T-helper 17 cell (primary cell): Measurements from ENCODE around the gene CTAGE8. TPM values are rescaled to one million over a fixed set of nuclear protein-coding genes. Genes with fewer than 3 reads are reported as not detected.
"Not testable (repeated sequence)": the region's sequence is repeated elsewhere in the genome, so short reads cannot be mapped to it uniquely, and the experiment has no call there.

Source experiments
- ATAC-seq: fragments of 150-1000 bp; cut with Tn5 transposase; 2 replicates; pipeline ENCODE4 v1.10.0; 2021; ENCODE audit warnings: mild to moderate bottlenecking, moderate library complexity
- DNase-seq, 3 donors: peaks; one replicate each; pipeline versions ENCODE4 v3.0.0 to v3.0.0-alpha.2; 2020 to 2021
- H3K9me3 ChIP-seq: one replicate; pipeline ENCODE4 v1.7.0; 2013; ENCODE audit warnings: low read length, mild to moderate bottlenecking; ENCODE audit not compliant: control insufficient read depth, poor library complexity, severe bottlenecking
- H3K27ac Mint-ChIP-seq: one replicate; pipeline ENCODE4 v1.8.0; 2022; ENCODE audit warnings: mild to moderate bottlenecking, moderate library complexity, mixed read lengths
- H3K27me3 Mint-ChIP-seq: one replicate; pipeline ENCODE4 v1.8.0; 2022; ENCODE audit warnings: mixed read lengths
- H3K36me3 Mint-ChIP-seq: one replicate; pipeline ENCODE4 v1.8.0; 2022; ENCODE audit warnings: low read depth, mixed read lengths
- H3K4me1 Mint-ChIP-seq: one replicate; pipeline ENCODE4 v1.8.0; 2022; ENCODE audit warnings: mild to moderate bottlenecking, mixed read lengths
- H3K4me3 Mint-ChIP-seq: one replicate; pipeline ENCODE4 v1.8.0; 2022; ENCODE audit warnings: mild to moderate bottlenecking, moderate library complexity, mixed read lengths
- total RNA-seq, 4 donors: library from RNA in 2 of 4; stranded (reverse) in 2 of 4; gene quantifications; one replicate each; pipeline ENCODE4 v1.2.3 and lab custom pipeline; 2022 to 2026

The CTAGE8 gene, protein sequence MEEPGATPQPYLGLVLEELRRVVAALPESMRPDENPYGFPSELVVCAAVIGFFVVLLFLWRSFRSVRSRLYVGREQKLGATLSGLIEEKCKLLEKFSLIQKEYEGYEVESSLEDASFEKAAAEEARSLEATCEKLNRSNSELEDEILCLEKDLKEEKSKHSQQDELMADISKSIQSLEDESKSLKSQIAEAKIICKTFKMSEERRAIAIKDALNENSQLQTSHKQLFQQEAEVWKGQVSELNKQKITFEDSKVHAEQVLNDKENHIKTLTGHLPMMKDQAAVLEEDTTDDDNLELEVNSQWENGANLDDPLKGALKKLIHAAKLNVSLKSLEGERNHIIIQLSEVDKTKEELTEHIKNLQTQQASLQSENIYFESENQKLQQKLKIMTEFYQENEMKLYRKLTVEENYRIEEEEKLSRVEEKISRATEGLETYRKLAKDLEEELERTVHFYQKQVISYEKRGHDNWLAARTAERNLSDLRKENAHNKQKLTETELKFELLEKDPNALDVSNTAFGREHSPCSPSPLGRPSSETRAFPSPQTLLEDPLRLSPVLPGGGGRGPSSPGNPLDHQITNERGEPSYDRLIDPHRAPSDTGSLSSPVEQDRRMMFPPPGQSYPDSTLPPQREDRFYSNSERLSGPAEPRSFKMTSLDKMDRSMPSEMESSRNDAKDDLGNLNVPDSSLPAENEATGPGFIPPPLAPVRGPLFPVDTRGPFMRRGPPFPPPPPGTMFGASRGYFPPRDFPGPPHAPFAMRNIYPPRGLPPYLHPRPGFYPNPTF
- total RNA-seq: 1 to 10 TPM in 1 of 2 donors, under 1 TPM in 1; 0.47 to 1.6 TPM

DNA sequence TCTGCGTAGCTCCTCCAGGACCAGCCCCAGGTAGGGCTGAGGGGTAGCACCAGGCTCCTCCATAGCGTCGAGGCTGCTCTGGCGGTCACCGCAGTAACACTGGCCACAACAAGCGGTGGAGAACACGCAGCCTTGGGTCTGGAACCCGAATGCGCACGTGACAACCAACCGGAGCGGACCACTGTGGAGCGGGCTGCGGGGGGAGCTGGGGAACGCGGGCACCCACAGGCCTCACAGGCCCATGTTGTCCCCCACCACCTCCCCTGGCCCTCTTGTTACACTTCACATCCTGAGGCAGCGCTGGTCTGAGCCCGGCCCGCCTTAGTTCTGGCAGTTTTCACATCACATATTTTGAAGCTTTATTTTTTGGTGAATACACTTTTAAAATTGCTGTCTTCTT, at the start of gene CTAGE8:
CTAGE8 (minus strand) TSS at position 101 of the 400 bp plus-strand sequence; CDS start at position 63, 38 bp downstream.
- H3K9me3 ChIP-seq, H3K27ac Mint-ChIP-seq, ATAC-seq, H3K4me3 Mint-ChIP-seq, H3K4me1 Mint-ChIP-seq, H3K36me3 Mint-ChIP-seq, DNase-seq, H3K27me3 Mint-ChIP-seq: not testable (repeated sequence)

DNA sequence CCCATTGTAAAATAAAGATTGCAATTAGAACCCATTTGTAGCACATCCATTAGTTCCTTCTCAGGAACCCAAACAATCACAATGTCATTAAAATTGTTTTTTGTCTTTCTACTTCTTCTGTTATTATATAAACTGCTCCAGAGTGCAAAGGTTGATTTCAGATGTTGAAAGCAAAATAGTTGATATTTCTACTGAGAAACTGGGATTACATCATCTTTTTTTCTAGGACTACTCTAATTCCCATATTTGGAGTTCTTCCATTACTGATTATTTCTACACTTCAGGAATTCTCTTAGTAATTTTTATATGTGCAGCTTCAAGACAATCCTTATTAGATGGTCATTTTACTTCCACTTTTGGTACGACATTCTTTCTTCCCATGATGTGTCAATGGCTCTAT, 48.4 kb upstream of the CTAGE8 start:
- not testable (repeated sequence) for ATAC-seq, H3K4me1 Mint-ChIP-seq, H3K36me3 Mint-ChIP-seq, H3K27ac Mint-ChIP-seq, H3K27me3 Mint-ChIP-seq, H3K4me3 Mint-ChIP-seq, H3K9me3 ChIP-seq, DNase-seq

DNA sequence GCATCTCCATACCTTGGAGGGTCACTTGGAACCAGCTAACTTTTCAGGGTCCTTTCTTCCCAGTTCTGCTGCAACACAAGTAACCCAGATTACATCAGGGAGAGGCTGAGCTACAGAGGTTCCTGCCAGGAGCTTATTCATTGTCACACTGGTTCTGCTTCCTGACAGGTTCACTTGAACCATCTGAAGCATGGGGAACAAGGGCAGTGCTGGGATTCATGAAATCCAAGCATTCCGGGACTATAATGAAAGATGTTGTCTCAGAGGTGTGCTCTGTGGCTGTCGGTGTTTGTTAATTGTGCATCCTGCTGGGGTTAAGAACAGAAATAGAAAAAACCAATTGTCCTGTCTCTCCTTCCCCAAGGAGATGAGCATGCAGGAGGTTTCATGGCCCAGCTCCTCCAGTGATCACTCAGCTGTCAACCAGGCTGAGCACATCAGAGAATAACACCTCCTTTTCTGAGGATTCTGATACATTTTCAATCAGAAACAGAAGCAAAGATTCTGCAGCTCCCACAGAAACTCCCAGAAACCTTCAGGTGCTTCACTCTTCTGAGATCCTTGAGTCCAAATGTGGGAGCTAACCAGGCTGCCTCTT, 42.9 kb upstream of the CTAGE8 start, which contains the start of gene OR2A1:
OR2A1 (plus strand) TSS at position 548 of the 598 bp plus-strand sequence. CDS start 5,706 bp downstream, outside the sequence.
- H3K27ac Mint-ChIP-seq, ATAC-seq, H3K4me1 Mint-ChIP-seq, H3K9me3 ChIP-seq, DNase-seq, H3K36me3 Mint-ChIP-seq, H3K27me3 Mint-ChIP-seq, H3K4me3 Mint-ChIP-seq: not testable (repeated sequence)

DNA sequence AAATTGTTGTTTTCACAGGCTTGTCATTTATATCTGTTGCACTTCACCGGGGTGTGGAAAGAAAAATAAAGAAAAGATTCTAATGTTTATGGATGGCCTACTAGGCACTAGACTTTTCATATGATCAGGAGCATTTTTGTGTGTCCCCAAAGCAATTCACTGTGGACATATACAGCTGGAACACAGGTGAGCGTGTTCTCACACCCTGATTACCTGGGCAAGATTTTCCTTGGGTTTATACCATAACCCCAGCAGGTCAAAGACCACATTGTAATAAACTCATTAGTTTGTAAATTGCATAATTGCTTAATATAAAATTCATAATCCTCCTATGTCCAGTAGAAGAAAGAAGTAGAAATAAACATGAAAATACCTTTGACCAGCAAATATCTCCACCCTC, 42.1 kb upstream of the CTAGE8 start:
- H3K4me1 Mint-ChIP-seq, ATAC-seq, H3K9me3 ChIP-seq, H3K4me3 Mint-ChIP-seq, H3K27ac Mint-ChIP-seq, H3K27me3 Mint-ChIP-seq, H3K36me3 Mint-ChIP-seq, DNase-seq: not testable (repeated sequence)

DNA sequence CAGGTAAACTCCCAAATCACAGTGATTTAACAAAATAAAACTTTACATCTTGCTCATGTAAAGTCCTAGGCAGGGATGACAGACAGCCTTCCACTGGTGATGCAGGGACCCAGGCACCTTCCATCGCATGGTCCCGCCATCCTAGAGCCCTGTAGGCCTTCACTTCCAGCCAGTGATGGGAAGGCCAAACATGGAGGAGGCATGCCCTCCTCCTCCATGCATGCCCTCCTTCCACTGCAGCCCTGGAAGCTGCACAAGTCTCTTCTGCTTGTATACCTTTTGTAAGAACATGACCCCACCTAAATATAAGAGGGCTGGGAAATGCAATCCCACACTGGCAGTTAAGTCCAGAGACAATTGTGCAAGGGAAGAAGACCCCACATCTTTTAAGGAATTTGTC, 40.6 kb upstream of the CTAGE8 start:
- not testable (repeated sequence) for H3K4me3 Mint-ChIP-seq, H3K4me1 Mint-ChIP-seq, ATAC-seq

DNA sequence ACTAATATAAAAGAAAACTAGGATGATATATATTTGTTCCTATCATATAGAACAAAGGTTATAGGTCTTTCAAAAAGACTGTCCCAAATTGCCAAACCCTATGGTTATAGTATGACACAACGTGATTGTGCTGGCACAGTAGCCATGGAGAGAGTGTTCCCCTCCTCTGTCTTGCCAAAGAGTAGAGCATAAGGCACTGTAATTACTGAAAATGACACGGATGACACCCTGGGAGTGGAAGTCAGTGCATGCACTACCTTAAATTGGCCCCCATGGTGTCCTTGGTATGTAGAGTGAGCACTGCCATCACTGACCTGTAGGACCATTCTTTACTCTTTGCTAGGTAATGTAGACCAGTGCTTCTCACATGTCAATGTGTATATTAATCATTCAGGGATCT, 36.1 kb upstream of the CTAGE8 start:
- H3K4me1 Mint-ChIP-seq, H3K4me3 Mint-ChIP-seq, H3K9me3 ChIP-seq, DNase-seq, H3K27me3 Mint-ChIP-seq, ATAC-seq, H3K36me3 Mint-ChIP-seq, H3K27ac Mint-ChIP-seq: not testable (repeated sequence)

More for the DNA sequence above, 40.6 kb upstream of the CTAGE8 start:
- not testable (repeated sequence) for DNase-seq, H3K9me3 ChIP-seq, H3K27ac Mint-ChIP-seq, H3K36me3 Mint-ChIP-seq, H3K27me3 Mint-ChIP-seq

DNA sequence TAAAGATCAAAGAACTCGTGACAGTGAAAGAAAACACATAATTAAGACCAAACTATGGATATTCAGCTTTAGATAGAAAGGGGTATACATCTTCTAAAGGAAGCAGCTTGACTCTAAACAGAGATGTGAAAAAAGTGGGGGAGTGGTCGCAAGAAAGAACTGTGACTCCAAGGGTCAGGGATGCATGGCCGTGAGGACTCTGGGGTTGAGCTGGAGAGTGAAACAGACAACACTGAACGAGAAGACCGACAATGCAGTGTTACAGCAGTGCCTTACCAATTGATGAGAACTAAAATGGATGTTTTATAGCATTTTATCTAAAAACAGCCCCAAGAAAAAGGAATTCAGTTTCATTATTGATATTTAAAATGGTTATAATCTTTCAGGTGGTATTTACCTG, 34.5 kb upstream of the CTAGE8 start:
- H3K27ac Mint-ChIP-seq, ATAC-seq, H3K4me1 Mint-ChIP-seq, H3K27me3 Mint-ChIP-seq, H3K9me3 ChIP-seq, H3K4me3 Mint-ChIP-seq, DNase-seq, H3K36me3 Mint-ChIP-seq: not testable (repeated sequence)

DNA sequence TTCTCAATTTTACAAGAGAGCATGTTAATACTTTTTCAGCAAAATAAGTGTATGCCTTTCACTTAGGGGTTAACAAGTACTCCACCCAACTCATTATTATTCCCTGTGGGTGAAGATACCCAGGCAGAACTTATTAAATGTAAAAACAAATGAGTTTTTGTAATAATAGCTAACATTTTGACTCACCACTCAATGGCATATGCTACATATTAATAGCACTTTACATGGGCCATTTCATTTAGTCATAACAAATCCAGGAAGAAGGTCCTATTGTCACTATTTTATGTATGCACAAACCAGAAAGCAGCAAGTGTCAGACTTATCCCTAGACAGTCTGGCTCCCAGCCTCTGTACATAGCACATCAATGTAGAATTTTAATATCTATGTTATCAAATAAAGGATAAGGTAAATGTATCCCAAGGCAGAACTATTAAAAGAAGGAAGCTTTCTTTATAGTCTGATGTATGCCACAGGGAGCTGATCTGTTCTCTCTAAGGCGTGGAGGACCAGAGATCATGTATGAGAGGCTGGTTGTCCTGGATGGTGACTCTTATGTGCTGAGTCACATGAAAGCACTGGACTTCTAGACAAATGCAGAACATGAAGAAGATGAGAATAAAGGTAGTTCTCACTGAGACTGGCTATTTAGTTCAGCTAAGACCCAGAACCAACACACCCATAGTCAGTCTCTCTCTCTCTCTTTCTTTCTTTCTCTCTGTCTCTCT, 33.7 kb upstream of the CTAGE8 start:
- H3K4me3 Mint-ChIP-seq, ATAC-seq, H3K4me1 Mint-ChIP-seq, H3K27me3 Mint-ChIP-seq, DNase-seq, H3K36me3 Mint-ChIP-seq, H3K9me3 ChIP-seq, H3K27ac Mint-ChIP-seq: not testable (repeated sequence)

DNA sequence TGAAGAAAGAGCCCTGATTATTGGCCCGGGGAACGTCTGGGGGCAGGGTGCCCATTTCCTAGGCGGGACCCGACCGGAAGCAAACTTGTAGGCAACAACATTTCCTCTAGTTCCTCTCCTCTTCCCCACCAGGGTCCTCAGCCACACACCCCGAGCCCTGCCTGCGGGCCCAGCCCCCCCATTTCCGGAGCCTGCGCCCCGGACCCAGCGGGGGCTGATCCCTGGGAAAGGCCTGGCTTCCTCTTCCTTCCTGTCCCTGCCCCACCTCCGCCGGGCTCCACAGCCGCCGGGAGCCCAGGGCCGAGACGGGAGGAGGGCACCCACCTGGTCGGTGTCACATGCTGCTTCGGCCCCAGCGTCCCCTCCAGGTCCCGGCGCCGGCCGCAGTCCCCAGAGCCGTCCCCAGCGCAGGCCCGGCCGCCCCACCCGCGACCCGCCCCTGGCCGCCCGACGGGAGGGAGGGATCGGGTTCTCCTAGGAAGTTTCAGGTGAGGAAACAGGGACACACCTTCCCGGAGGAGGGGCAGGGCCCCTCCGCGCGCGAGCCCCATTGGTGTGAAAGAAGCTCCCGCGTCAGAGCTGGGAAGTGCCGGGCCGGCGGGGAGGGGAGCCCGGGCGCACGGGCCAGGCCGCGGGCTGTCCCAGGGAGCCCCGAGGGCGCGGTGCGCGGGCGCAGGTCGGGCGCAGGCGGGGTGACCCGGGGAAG, 24.9 kb upstream of the CTAGE8 start:
- peak; percentile 85 for ATAC-seq
- H3K4me1 Mint-ChIP-seq, H3K9me3 ChIP-seq, H3K27ac Mint-ChIP-seq, DNase-seq, H3K27me3 Mint-ChIP-seq, H3K36me3 Mint-ChIP-seq, H3K4me3 Mint-ChIP-seq: not testable (repeated sequence)

DNA sequence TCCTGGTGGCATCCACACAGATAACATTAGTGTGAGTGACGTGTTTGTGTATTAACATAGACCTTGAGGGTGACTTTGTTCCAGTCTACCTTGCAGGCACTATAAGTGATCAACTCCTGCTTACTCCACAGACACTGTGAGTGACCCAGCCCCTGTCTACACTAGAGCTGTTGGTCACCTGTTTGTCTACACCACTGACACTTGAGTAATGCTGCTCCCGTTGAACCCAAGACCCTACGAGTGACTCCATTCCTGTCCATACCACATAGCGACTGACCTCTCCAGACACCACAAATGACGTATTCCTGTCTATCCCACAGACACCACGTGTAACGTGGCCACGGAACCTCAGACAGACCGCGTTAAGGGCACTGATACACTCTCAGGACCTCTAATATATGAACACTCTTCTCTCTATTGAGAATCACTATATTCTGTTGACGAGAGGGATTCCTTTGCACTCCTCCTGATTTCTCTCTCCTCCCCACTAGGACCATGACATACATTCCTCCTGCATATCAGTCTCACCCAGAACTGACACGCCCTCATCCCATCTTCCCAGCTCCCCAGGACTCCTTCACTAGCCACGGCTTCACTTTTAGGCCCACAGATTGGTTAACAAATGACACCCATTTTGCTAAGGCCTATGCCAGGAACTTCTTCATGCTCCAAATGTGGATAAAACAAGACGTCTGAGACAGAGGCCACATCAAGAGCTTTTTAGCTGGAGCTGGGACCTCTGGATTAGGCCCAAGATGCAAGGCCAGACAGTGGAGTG, 23.5 kb upstream of the CTAGE8 start:
- not testable (repeated sequence) for H3K4me1 Mint-ChIP-seq, H3K4me3 Mint-ChIP-seq, ATAC-seq, H3K36me3 Mint-ChIP-seq, H3K27me3 Mint-ChIP-seq, H3K27ac Mint-ChIP-seq, DNase-seq, H3K9me3 ChIP-seq

DNA sequence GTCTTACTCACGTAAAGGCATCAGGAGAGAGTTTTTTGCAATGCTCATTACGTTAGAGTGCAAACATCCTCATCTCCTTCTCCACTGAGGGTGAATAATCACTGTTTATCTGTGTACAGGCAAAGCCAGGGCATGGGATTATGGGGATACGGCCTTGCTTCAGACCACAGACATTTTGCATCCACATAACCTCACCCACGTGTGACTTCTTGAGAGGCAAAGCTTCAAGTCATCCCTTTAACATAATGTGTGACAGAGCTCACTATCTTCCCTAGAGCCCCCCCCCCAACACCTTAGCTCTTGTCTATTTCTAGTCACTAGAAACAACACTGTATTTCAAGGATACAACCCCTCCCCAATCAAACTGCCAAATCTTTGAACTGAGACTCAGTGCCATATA, 22.5 kb upstream of the CTAGE8 start:
- not testable (repeated sequence) for H3K27me3 Mint-ChIP-seq, H3K27ac Mint-ChIP-seq, H3K36me3 Mint-ChIP-seq, ATAC-seq, H3K9me3 ChIP-seq, H3K4me1 Mint-ChIP-seq, H3K4me3 Mint-ChIP-seq, DNase-seq
